Liver (tissue), 9 donors: ENCODE measurements around the gene TJP3. TPM values are rescaled to one million over a fixed set of nuclear protein-coding genes. Genes with fewer than 3 reads are reported as not detected.

Experiments
- DNase-seq: peaks from one replicate; pipeline ENCODE4 v3.0.0-alpha.2; 2017; ENCODE audit warnings: low spot score
- H3K27ac ChIP-seq, 2 donors: one replicate each; pipeline ENCODE4 v1.7.0; 2013; ENCODE audit warnings: inconsistent platforms in 2 of 2, low read length in 2 of 2, control low read depth in 1 of 2, low read depth in 1 of 2, mild to moderate bottlenecking in 1 of 2
- H3K27me3 ChIP-seq, 4 donors: one replicate each; pipeline versions ENCODE4 v1.6.1 to v1.7.0; 2013; ENCODE audit warnings: low read length in 3 of 4, inconsistent platforms in 1 of 4, mild to moderate bottlenecking in 1 of 4, moderate library complexity in 1 of 4; ENCODE audit not compliant: control insufficient read depth in 4 of 4, insufficient read depth in 4 of 4
- H3K36me3 ChIP-seq, 4 donors: one replicate each; pipeline versions ENCODE4 v1.6.1 to v1.7.0; 2013; ENCODE audit warnings: low read length in 3 of 4, mild to moderate bottlenecking in 3 of 4, low read depth in 1 of 4, moderate library complexity in 1 of 4; ENCODE audit not compliant: control insufficient read depth in 4 of 4, insufficient read depth in 3 of 4
- H3K4me1 ChIP-seq, 4 donors: one replicate each; pipeline versions ENCODE4 v1.6.1 to v1.7.0; 2013; ENCODE audit warnings: low read length in 3 of 4, mild to moderate bottlenecking in 3 of 4, moderate library complexity in 1 of 4; ENCODE audit not compliant: control insufficient read depth in 4 of 4, insufficient read depth in 4 of 4
- H3K4me3 ChIP-seq, 3 donors: one replicate each; pipeline versions ENCODE4 v1.6.1 to v1.7.0; 2013; ENCODE audit warnings: low read length in 3 of 3, control low read depth in 1 of 3, low read depth in 1 of 3, mild to moderate bottlenecking in 1 of 3
- H3K9ac ChIP-seq, 2 donors: one replicate each; pipeline ENCODE4 v1.7.0; 2013; ENCODE audit warnings: low read length in 2 of 2, mild to moderate bottlenecking in 2 of 2, moderate library complexity in 2 of 2, control low read depth in 1 of 2, low read depth in 1 of 2
- H3K9me3 ChIP-seq, 4 donors: one replicate each; pipeline versions ENCODE4 v1.6.1 to v1.7.0; 2013; ENCODE audit warnings: low read length in 3 of 4; ENCODE audit not compliant: control insufficient read depth in 4 of 4
- ATF3 ChIP-seq: IDR thresholded peaks from 2 replicates; pipeline ENCODE4 v1.6.1; 2016; ENCODE audit warnings: antibody characterized with exemption
- CTCF ChIP-seq: fragments of 150-350 bp; IDR thresholded peaks from 2 replicates; pipeline ENCODE4 v1.5.1; 2017; ENCODE audit warnings: improper control_type of control experiment, low read depth, low read length; ENCODE audit not compliant: missing input control
- EGR1 ChIP-seq, 2 donors: IDR thresholded peaks; 2 replicates each; pipeline ENCODE4 v1.6.1; 2016 to 2018; ENCODE audit warnings: antibody characterized with exemption in 2 of 2, low read depth in 2 of 2
- FOXA1 ChIP-seq: IDR thresholded peaks from 2 replicates; pipeline ENCODE4 v1.6.1; 2016; ENCODE audit warnings: antibody characterized with exemption
- FOXA2 ChIP-seq: IDR thresholded peaks from 2 replicates; pipeline ENCODE4 v1.6.1; 2016; ENCODE audit warnings: antibody characterized with exemption
- HNF4A ChIP-seq, 2 donors: conservative IDR thresholded peaks; 2 replicates each; pipeline ENCODE4 v1.6.1; 2016; ENCODE audit warnings: antibody characterized with exemption in 2 of 2, mild to moderate bottlenecking in 2 of 2
- HNF4G ChIP-seq: IDR thresholded peaks from 2 replicates; pipeline ENCODE4 v1.6.1; 2016; ENCODE audit warnings: antibody characterized with exemption
- JUND ChIP-seq, 2 donors: IDR thresholded peaks; 2 replicates each; pipeline ENCODE4 v1.6.1; 2016; ENCODE audit warnings: antibody characterized with exemption in 2 of 2
- MAX ChIP-seq: IDR thresholded peaks from 2 replicates; pipeline ENCODE4 v1.6.1; 2016; ENCODE audit warnings: antibody characterized with exemption
- RAD21 ChIP-seq, 2 donors: IDR thresholded peaks; 2 replicates each; pipeline ENCODE4 v1.6.1; 2016; ENCODE audit warnings: antibody characterized with exemption in 2 of 2, mild to moderate bottlenecking in 2 of 2
- RXRA ChIP-seq, 2 donors: IDR thresholded peaks; 2 replicates each; pipeline ENCODE4 v1.6.1; 2017 to 2018; ENCODE audit warnings: antibody characterized with exemption in 2 of 2, mild to moderate bottlenecking in 1 of 2
- SP1 ChIP-seq: IDR thresholded peaks from 2 replicates; pipeline ENCODE4 v1.6.1; 2018; ENCODE audit warnings: antibody characterized with exemption, mild to moderate bottlenecking
- TAF1 ChIP-seq: conservative IDR thresholded peaks from 2 replicates; pipeline ENCODE4 v1.6.1; 2016; ENCODE audit warnings: antibody characterized with exemption, mild to moderate bottlenecking
- YY1 ChIP-seq: IDR thresholded peaks from 2 replicates; pipeline ENCODE4 v1.6.1; 2016; ENCODE audit warnings: antibody characterized with exemption, mild to moderate bottlenecking
- ZBTB33 ChIP-seq: IDR thresholded peaks from 2 replicates; pipeline ENCODE4 v1.6.1; 2016; ENCODE audit warnings: antibody characterized with exemption
- WGBS: extraction: QIAGEN DNeasy Blood & Tissue Kit; methylation state at CpG from one replicate; pipeline ENCODE4 v1.1.7; 2013; 5-methylcytosine and 5-hydroxymethylcytosine counted together
- polyA plus RNA-seq, 2 donors: library from polyadenylated mRNA; stranded (reverse) in 1 of 2; unstranded in 1 of 2; fragments of 200-250 nt in 1 of 2; fragments of >200 nt in 1 of 2; fragmentation: Nextera tagmentation in 1 of 2; extraction: Ambion mirVana in 1 of 2; gene quantifications; one replicate each; pipeline versions ENCODE4 v1.2.1 to v1.2.3, GENCODE V29; 2013 to 2015
- total RNA-seq, 2 donors: library from RNA; depleted of rRNA; stranded (reverse); fragments of >200 nt; gene quantifications; one replicate each; pipeline ENCODE4 v1.2.3, GENCODE V29; 2014
- TF ChIP-seq, protein P1 (sequence below): IDR thresholded peaks from 2 replicates; pipeline ENCODE4 v1.6.1; 2016; ENCODE audit warnings: antibody characterized with exemption, mild to moderate bottlenecking
- donor health status: healthy.
- donor health status: healthy.
- donor health status: healthy.
- donor health status: healthy.
- donor health status: healthy.

TJP3 gene
- total and polyA plus RNA-seq, 4 donors = 6.0 to 9.8 (median 6.7) TPM

GRCh38 chr19:3667766-3668165 is 40.4 kb upstream of the TJP3 start:
- H3K36me3 ChIP-seq = peaks cover 0 to 8% (median 3%) of the 10 kb centered on the region in 4 donors
- no peak overlapping the region for H3K27ac ChIP-seq
- peaks cover 0 to 6% (median 2%) of the 10 kb centered on the region in 4 donors for H3K4me1 ChIP-seq
- 93% methylated on average over 17 of the region's 17 CpGs for WGBS
- no peak for DNase-seq
- no peaks in the 10 kb centered on the region for H3K27me3 ChIP-seq
- H3K4me3 ChIP-seq = no peak overlapping the region
- H3K9me3 ChIP-seq = no peaks in the 10 kb centered on the region
- TF ChIP-seq ZBTB33 (no peak), HNF4G (no peak), HNF4A (conservative IDR thresholded peaks at IDR 0.05) (no peak), TAF1 (no peak), CTCF (no peak), MAX (no peak)
- TF ChIP-seq, protein P1, sequence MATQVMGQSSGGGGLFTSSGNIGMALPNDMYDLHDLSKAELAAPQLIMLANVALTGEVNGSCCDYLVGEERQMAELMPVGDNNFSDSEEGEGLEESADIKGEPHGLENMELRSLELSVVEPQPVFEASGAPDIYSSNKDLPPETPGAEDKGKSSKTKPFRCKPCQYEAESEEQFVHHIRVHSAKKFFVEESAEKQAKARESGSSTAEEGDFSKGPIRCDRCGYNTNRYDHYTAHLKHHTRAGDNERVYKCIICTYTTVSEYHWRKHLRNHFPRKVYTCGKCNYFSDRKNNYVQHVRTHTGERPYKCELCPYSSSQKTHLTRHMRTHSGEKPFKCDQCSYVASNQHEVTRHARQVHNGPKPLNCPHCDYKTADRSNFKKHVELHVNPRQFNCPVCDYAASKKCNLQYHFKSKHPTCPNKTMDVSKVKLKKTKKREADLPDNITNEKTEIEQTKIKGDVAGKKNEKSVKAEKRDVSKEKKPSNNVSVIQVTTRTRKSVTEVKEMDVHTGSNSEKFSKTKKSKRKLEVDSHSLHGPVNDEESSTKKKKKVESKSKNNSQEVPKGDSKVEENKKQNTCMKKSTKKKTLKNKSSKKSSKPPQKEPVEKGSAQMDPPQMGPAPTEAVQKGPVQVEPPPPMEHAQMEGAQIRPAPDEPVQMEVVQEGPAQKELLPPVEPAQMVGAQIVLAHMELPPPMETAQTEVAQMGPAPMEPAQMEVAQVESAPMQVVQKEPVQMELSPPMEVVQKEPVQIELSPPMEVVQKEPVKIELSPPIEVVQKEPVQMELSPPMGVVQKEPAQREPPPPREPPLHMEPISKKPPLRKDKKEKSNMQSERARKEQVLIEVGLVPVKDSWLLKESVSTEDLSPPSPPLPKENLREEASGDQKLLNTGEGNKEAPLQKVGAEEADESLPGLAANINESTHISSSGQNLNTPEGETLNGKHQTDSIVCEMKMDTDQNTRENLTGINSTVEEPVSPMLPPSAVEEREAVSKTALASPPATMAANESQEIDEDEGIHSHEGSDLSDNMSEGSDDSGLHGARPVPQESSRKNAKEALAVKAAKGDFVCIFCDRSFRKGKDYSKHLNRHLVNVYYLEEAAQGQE = no peak
- no peak overlapping the region for H3K9ac ChIP-seq

- no peak overlapping the region for H3K9ac ChIP-seq
- H3K36me3 ChIP-seq = peaks cover 0 to 7% (median 3%) of the 10 kb centered on the region in 4 donors
- no peaks in the 10 kb centered on the region for H3K9me3 ChIP-seq
- peaks cover 0 to 6% (median 2%) of the 10 kb centered on the region in 4 donors for H3K4me1 ChIP-seq
- DNase-seq = no peak
- 88% methylated on average over 34 of the region's 34 CpGs for whole genome bisulfite sequencing
- H3K4me3 ChIP-seq = no peak overlapping the region
- no peaks in the 10 kb centered on the region for H3K27me3 ChIP-seq
- no peak overlapping the region for H3K27ac ChIP-seq
- TF ChIP-seq ZBTB33 (no peak), FOXA1 (no peak), HNF4A (conservative IDR thresholded peaks at IDR 0.05) (no peak), YY1 (no peak), HNF4G (no peak), ATF3 (no peak), RXRA (IDR thresholded peaks at IDR 0.05) (no peak), JUND (IDR thresholded peaks at IDR 0.05) (no peak), FOXA2 (no peak), SP1 (no peak), RAD21 (IDR thresholded peaks at IDR 0.05) (no peak), MAX (no peak), EGR1 (IDR thresholded peaks at IDR 0.05; ENCODE audit: low read depth in 2 of 2) (no peak), TAF1 (no peak)
- TF ChIP-seq, protein P1 = no peak
Measured at GRCh38 chr19:3668331-3669081, 39.7 kb upstream of the TJP3 start.
